Measurements from ENCODE around the gene KCNMA1.

- no peak for TF ChIP-seq CTCF (IDR thresholded peaks at IDR 0.05 in 4 of 5, conservative IDR thresholded peaks at IDR 0.05 in 1 of 5)
- no peak for TF ChIP-seq POLR2A (IDR thresholded peaks at IDR 0.05)
These were observed 448.1 kb downstream of the KCNMA1 start for GRCh38 chr10:77189520-77189919.
